ENCODE results near the gene FNDC3B. TPM values are rescaled to one million over a fixed set of nuclear protein-coding genes. Genes with fewer than 3 reads are reported as not detected.

FNDC3B gene
- total and polyA plus RNA-seq, 2 of the 8 experiments (the other 6 are each of a cell fraction or from before 2014, with no cell fraction given), result 14.1 to 44.4 TPM

- 96% methylated on average over 8 of the region's 8 CpGs; no CpG with 5 or more reads in 1 of the 2 experiments for WGBS, 2 experiments (ENCODE audit: extremely low coverage in 1 of 2, insufficient coverage in 1 of 2, insufficient read length in 1 of 2, insufficient replicate concordance in 2 of 2, low coverage in 1 of 2, low lambda C conversion rate in 2 of 2, missing lambda C conversion rate in 1 of 2)
- Histone ChIP-seq H2BK20ac (ENCODE audit: low read length) (no peak overlapping the region), H3K79me1 (ENCODE audit: low read depth, low read length) (peaks cover 7% of the 10 kb centered on the region), H3K56ac (replicated peaks; ENCODE audit: insufficient read length, low read depth, low read length) (no peak overlapping the region), H4K5ac (ENCODE audit: insufficient read length, low read depth, low read length) (no peak overlapping the region), H2AFZ (ENCODE audit: low read length) (no peak overlapping the region), H3K4me1 (replicated peaks in 1 of 4; ENCODE audit: control insufficient read depth in 3 of 4, insufficient read depth in 4 of 4, low read length in 3 of 4) (peaks cover 0 to 9% (median 3%) of the 10 kb centered on the region in 4 experiments; a peak in 2 of 7 replicates), H3K4ac (replicated peaks; ENCODE audit: insufficient read length, low read depth, low read length) (no peak overlapping the region), H3K4me3 (ENCODE audit: extremely low read depth in 1 of 4, insufficient read depth in 2 of 4, low read depth in 3 of 4, low read length in 4 of 4) (no peak overlapping the region), H3K79me2 (ENCODE audit: control insufficient read depth in 1 of 2, insufficient read depth in 2 of 2, low read length in 2 of 2) (peaks cover 2 to 95% of the 10 kb centered on the region in 2 experiments; a peak in 3 of 4 replicates), H2BK5ac (ENCODE audit: low read depth, low read length) (no peak overlapping the region), H3K9me3 (ENCODE audit: insufficient read depth in 2 of 2, low read depth in 1 of 2, low read length in 1 of 2) (no peaks in the 10 kb centered on the region), H3K36me3 (ENCODE audit: control insufficient read depth in 2 of 4, insufficient read depth in 4 of 4, low read length in 3 of 4) (no peaks in the 10 kb centered on the region), H2AK5ac (ENCODE audit: low read depth, low read length) (no peak overlapping the region), H2BK15ac (ENCODE audit: low read length) (no peak overlapping the region), H4K91ac (replicated peaks; ENCODE audit: insufficient read length, low read length) (no peak overlapping the region), H3K23me2 (ENCODE audit: low read depth, low read length) (no peaks in the 10 kb centered on the region), H2BK120ac (replicated peaks; ENCODE audit: low read depth, low read length) (no peak overlapping the region), H4K20me1 (replicated peaks in 1 of 2; ENCODE audit: control insufficient read depth in 1 of 2, insufficient read depth in 2 of 2, low read length in 2 of 2) (peaks cover 8 to 18% of the 10 kb centered on the region in 2 experiments), H2BK12ac (ENCODE audit: low read depth, low read length) (no peak overlapping the region), H3K23ac (ENCODE audit: insufficient read length) (no peak overlapping the region), H3K27me3 (replicated peaks in 1 of 4; ENCODE audit: control insufficient read depth in 3 of 4, extremely low read depth in 1 of 4, insufficient read depth in 3 of 4, low read length in 3 of 4) (no peaks in the 10 kb centered on the region), H3K27ac (ENCODE audit: low read depth, low read length) (no peak overlapping the region), H3K18ac (ENCODE audit: extremely low read depth, low read length) (no peak overlapping the region), H4K8ac (ENCODE audit: extremely low read depth, insufficient read depth, low read length) (no peak overlapping the region), H3K4me2 (ENCODE audit: insufficient read depth in 1 of 2, low read depth in 2 of 2, low read length in 2 of 2) (no peak overlapping the region), H3K9ac (replicated peaks in 1 of 4; ENCODE audit: extremely low read depth in 1 of 4, low read depth in 3 of 4, low read length in 3 of 4) (no peak overlapping the region), H3K14ac (ENCODE audit: insufficient read length) (no peak overlapping the region)
- ChIA-PET CTCF (ENCODE audit: partially characterized antibody) (interaction anchor here (0.6 to 1.2 kb wide), 3 partner anchors 13 to 523 kb away, joined by 3 to 4 read pairs (median 3); no protein-coding TSS in a partner anchor), POLR2A (ENCODE audit: partially characterized antibody) (interaction anchor here (1.5 to 1.8 kb wide), 2 partner anchors 10 to 31 kb away, joined by 4 read pairs; no protein-coding TSS in a partner anchor)
- no peak for TF ChIP-seq YY1 (IDR thresholded peaks at IDR 0.05; ENCODE audit: low read depth, low read length)
- no peak for TF ChIP-seq POLR2A (IDR thresholded peaks at IDR 0.05; ENCODE audit: control extremely low read depth in 1 of 2, low read depth in 2 of 2, low read length in 2 of 2)
- no peak for TF ChIP-seq PHF8 (conservative IDR thresholded peaks at IDR 0.05; ENCODE audit: low read depth, low read length)
- no peak for TF ChIP-seq JUND (IDR thresholded peaks at IDR 0.05; ENCODE audit: low read length)
- TF ChIP-seq CBX5 (IDR thresholded peaks at IDR 0.05; ENCODE audit: low read depth, low read length), result no peak
- TF ChIP-seq MAX (IDR thresholded peaks at IDR 0.05), result no peak
- TF ChIP-seq CEBPB (IDR thresholded peaks at IDR 0.05; ENCODE audit: low read depth, low read length), result no peak
- no peak for TF ChIP-seq RAD21 (IDR thresholded peaks at IDR 0.05 in 1 of 2, conservative IDR thresholded peaks at IDR 0.05 in 1 of 2; ENCODE audit: low read depth in 2 of 2, low read length in 2 of 2)
- no peak for TF ChIP-seq SIX5 (IDR thresholded peaks at IDR 0.05; ENCODE audit: low read depth, low read length)
- no peak for TF ChIP-seq NANOG (IDR thresholded peaks at IDR 0.05; ENCODE audit: insufficient read depth, low read depth, low read length, poor library complexity, severe bottlenecking)
- no peak for TF ChIP-seq ZNF274 (IDR thresholded peaks at IDR 0.05; ENCODE audit: borderline replicate concordance, extremely low read depth, low read length)
- TF ChIP-seq BRCA1 (IDR thresholded peaks at IDR 0.05; ENCODE audit: low read depth, low read length), result no peak
- no peak for FAIRE-seq
- DNase-seq (ENCODE audit: low read depth in 1 of 2, low spot score in 2 of 2), result no peak
These were observed 32.5 kb downstream of the FNDC3B start for GRCh38 chr3:172071780-172072330.
